ENCODE data around the gene FAM241A.
"Not testable (repeated sequence)": the region's sequence is repeated elsewhere in the genome, so short reads cannot be mapped to it uniquely, and the experiment has no call there.

FAM241A gene

DNA sequence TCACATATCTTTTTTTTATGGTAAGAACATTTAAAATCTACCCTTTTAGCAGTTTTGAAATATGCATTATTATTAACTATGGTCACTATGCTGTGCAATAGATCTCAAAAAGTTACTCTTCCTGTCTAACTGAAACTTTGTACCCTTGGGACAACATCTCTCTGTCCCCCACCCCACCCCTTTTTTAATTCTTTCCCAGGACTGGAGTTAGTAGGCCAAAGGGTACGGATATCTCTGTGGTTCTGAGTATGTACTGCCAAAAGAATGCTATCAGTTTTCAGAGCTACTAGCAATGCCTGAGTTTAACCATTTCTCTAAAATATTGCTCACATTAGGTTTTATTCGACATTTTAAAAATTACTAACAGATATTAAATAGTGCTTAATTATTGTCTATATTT lies 4.7 kb upstream of the FAM241A start:
- DNase-seq, result no peak

GRCh38 chr4:112141366-112142138 lies 3.7 kb upstream of the FAM241A start:
- no peak for DNase-seq

DNA sequence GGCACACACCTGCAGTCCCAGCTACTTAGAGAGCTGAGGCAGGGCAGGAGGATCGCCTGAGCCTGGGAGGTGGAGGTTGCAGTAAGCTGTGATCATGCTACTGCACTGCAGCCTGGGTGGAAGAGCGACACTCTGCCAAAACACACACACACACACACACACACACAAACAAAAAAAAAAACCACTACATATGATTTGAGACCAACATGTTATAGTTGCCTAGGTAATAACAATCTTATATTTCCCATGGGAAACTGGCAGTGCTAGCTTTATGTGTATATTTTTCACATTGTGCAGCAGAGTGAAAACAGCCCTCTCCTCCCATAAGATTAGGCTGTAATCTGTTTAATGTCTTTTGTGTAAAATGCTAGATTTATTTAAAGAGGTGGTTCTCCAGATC lies 3.1 kb upstream of the FAM241A start:
- DNase-seq, result no peak

- no peak for DNase-seq
Observed at GRCh38 chr4:112143781-112144180, 1.5 kb upstream of the FAM241A start.

GRCh38 chr4:112144546-112145325 lies 518 bp upstream of the FAM241A start:
- no peak for DNase-seq

DNA sequence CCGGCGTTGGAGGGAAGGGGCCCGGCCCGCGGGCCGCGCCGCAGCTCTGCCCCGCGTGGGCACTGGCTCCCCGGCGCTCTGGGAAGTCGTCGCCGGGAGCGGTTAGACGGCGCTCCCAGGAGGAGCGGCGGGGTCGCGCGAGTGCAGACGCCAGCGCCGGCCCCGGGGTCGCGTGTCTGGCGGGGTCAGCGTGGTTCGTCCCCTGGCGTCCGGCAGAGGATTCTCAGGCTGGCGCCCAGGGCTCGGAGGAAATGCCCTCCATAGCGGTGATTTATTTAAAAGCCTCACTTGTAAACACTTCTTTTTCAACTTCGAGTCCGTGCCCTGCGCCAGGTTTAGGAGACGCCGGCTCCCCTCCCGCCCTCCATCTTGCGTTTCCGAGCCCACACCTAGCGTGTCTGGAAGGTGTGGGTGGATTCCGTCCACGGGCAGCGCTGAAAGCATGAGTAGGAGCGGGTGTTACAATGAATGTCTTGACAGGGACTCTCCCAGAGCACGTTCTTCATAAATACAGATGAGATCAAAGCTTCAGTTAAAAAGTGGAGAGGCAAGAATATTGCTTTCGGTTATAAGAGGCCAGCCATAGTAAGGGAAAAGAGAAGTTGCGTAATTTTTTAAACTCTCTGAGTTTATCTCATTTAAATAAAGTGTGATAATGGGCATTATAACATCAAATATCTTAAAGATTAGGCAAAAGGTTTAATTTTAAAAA lies 692 bp downstream of the FAM241A start:
- peak; percentile 5 for DNase-seq

- DNase-seq, result no peak
Observed at GRCh38 chr4:112146502-112146813, 1.2 kb downstream of the FAM241A start.

- no peak for DNase-seq
Observed at GRCh38 chr4:112147697-112148096, 2.4 kb downstream of the FAM241A start.

GRCh38 chr4:112150920-112151319 lies 5.7 kb downstream of the FAM241A start:
- no peak for DNase-seq

- DNase-seq, result no peak
Observed at GRCh38 chr4:112152521-112152920, 7.3 kb downstream of the FAM241A start.

GRCh38 chr4:112153211-112153791 lies 8.0 kb downstream of the FAM241A start:
- no peak for DNase-seq

GRCh38 chr4:112156112-112156511 lies 10.9 kb downstream of the FAM241A start:
- no peak for DNase-seq

- no peak for DNase-seq
Observed at GRCh38 chr4:112156553-112156952, 11.3 kb downstream of the FAM241A start.

- DNase-seq, result not testable (repeated sequence)
Observed at GRCh38 chr4:112163706-112164105, 18.5 kb downstream of the FAM241A start.

DNA sequence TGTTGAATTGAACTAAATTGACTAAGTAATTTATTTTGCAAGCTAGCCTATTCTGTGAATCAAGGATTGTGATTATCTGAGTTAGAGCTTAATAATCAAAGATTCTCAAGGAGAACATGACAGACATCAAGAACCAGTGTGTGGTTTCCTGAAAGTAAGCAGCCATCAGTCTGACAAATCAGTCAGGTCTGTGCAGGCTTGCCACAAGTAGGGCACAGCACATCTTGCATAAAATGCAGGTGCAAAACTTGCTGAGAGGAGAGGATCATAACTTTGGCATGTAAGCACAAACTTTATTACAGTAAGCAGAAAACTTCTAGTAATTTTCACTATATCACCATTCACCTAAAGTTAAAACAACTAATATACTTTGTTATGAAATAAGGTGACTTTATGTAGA lies 22.5 kb downstream of the FAM241A start:
- no peak for DNase-seq

- DNase-seq, result no peak
Observed at GRCh38 chr4:112168719-112169500, 23.7 kb downstream of the FAM241A start.

DNA sequence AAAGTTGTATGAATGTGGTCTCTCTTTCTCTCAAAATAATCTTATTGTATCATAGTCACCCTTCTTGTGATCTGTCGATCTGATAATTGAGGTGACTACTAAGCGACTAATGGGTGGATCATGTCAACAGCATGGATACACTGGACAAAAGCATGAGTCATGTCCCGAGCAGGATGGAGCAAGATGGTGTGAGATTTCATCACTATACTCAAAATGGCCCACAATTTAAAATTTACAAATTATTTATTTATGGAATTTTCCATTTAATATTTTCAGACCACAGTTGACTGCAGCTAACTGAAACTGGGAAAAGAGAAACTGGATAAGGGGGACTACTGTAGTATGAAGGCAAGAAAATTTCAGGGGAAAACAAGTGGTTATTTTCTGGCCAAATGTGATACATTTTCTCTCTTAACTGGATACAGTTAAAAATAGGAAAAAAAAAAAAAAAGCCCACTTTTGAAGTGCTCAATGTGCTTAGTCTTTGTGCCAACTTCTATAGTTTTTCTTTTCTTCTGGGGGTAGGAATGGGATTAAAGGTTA lies 25.3 kb downstream of the FAM241A start:
- no peak for DNase-seq

DNA sequence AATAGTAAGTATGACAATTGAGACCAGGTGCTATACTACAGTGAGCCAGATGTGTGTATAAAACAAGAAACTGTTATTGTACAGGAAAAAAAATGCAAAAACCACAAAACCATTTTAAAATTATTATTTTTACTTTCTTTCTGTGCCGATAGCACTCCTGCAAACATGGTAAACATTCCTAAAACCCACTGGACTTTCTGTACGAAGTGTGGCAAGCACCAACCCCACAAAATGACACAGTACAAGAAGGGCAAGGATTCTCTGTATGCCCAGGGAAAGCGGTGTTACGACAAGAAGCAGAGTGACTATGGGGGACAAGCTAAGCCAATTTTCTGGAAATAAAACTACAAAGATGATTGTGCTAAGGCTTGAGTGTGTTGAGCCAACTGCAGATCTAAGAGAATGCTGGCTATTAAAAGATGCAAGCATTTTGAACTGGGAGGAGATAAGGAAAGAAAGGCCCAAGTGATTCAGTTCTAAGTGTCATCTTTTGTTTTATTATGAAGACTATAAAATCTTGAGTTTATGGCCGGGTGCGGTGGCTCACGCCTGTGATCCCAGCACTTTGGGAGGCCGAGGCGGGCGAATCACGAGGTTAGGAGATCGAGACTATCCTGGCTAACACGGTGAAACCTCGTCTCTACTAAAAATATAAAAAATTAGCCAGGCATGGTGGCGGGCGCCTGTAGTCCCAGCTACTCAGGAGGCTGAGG lies 26.0 kb downstream of the FAM241A start:
- DNase-seq, result not testable (repeated sequence)

- DNase-seq, result no peak
Observed at GRCh38 chr4:112172180-112172579, 26.9 kb downstream of the FAM241A start.

- DNase-seq, result no peak
Observed at GRCh38 chr4:112173593-112174558, 28.6 kb downstream of the FAM241A start.

Data from GOT3 (cell line).